ENCODE results near the gene HSD3B2. TPM values are rescaled to one million over a fixed set of nuclear protein-coding genes. Genes with fewer than 3 reads are reported as not detected.

The HSD3B2 gene
- total and polyA plus RNA-seq, 2 donors (not counting 3 experiments of a cell fraction or from before 2014, with no cell fraction given): not detected

DNA sequence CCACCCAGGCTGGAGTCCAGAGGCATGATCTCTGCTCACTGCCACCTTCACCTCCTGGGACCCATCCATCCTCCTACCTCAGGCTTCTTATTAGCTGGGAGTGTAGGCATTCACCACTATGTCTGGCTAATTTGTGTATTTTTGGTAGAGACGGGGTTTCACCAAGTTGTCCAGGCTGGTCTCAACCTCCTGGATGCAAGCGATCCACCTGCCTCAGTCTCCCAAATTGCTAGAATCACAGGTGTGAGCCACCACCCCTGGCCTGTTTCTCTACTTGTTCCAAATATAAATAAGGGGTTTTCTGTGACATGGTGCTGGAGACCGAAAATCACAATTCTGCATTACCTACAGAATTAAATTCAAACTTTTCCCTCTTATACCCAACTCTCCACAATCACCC is 55.4 kb downstream of the HSD3B2 start:
- no peak overlapping the region for H2AFZ ChIP-seq (ENCODE audit: low read depth, low read length)
- no peak overlapping the region for H3K27ac ChIP-seq (ENCODE audit: insufficient read depth, low read depth, low read length)
- H3K27me3 ChIP-seq (ENCODE audit: control insufficient read depth in 2 of 2, insufficient read depth in 2 of 2, low read length in 2 of 2): no peaks in the 10 kb centered on the region
- no peak for DNase-seq (ENCODE audit: low read depth, low spot score)
- POLR2A ChIA-PET: no interaction called here
- no peak overlapping the region for H3K9ac ChIP-seq (replicated peaks; ENCODE audit: extremely low read depth, insufficient read depth, low read length)
- H3K4me1 ChIP-seq (ENCODE audit: control insufficient read depth, extremely low read depth, insufficient read depth, low read length): no peaks in the 10 kb centered on the region
- no peaks in the 10 kb centered on the region for H3K9me1 ChIP-seq (replicated peaks; ENCODE audit: control insufficient read depth, extremely low read depth, insufficient read depth, low read length)
- TF ChIP-seq POLR2AphosphoS5 (IDR thresholded peaks at IDR 0.05; ENCODE audit: insufficient read depth, low read depth, low read length): no peak
- TF ChIP-seq, protein P1, sequence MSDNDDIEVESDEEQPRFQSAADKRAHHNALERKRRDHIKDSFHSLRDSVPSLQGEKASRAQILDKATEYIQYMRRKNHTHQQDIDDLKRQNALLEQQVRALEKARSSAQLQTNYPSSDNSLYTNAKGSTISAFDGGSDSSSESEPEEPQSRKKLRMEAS (IDR thresholded peaks at IDR 0.05; ENCODE audit: insufficient read depth, insufficient read length): no peak
- TF ChIP-seq FOS (IDR thresholded peaks at IDR 0.05; ENCODE audit: borderline replicate concordance, insufficient read depth, low read length): no peak
- TF ChIP-seq GATA2 (IDR thresholded peaks at IDR 0.05; ENCODE audit: insufficient read depth, insufficient read length, low read depth, low read length): no peak
- TF ChIP-seq EZH2 (IDR thresholded peaks at IDR 0.05; ENCODE audit: borderline replicate concordance, low read depth, low read length, severe bottlenecking): no peak
- no peak for TF ChIP-seq MYC (IDR thresholded peaks at IDR 0.05; ENCODE audit: low read depth, low read length)
- TF ChIP-seq POLR2A (IDR thresholded peaks at IDR 0.05; ENCODE audit: low read depth, low read length): no peak
- no peak for TF ChIP-seq JUN (IDR thresholded peaks at IDR 0.05; ENCODE audit: borderline replicate concordance, insufficient read depth, insufficient read length, low read depth)
- TF ChIP-seq, protein P2, sequence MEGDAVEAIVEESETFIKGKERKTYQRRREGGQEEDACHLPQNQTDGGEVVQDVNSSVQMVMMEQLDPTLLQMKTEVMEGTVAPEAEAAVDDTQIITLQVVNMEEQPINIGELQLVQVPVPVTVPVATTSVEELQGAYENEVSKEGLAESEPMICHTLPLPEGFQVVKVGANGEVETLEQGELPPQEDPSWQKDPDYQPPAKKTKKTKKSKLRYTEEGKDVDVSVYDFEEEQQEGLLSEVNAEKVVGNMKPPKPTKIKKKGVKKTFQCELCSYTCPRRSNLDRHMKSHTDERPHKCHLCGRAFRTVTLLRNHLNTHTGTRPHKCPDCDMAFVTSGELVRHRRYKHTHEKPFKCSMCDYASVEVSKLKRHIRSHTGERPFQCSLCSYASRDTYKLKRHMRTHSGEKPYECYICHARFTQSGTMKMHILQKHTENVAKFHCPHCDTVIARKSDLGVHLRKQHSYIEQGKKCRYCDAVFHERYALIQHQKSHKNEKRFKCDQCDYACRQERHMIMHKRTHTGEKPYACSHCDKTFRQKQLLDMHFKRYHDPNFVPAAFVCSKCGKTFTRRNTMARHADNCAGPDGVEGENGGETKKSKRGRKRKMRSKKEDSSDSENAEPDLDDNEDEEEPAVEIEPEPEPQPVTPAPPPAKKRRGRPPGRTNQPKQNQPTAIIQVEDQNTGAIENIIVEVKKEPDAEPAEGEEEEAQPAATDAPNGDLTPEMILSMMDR (IDR thresholded peaks at IDR 0.05; ENCODE audit: extremely low read depth in 1 of 2, insufficient read depth in 1 of 2, low read depth in 1 of 2, low read length in 2 of 2): no peak
- dilution Hi-C loops (cut with MboI; ENCODE audit: extremely low pct_ligation_motif_present, low sequenced_read_pairs) (no loop called here), intact Hi-C loops (cut with micrococcal nuclease) (no loop called here)
- H3K4me2 ChIP-seq (ENCODE audit: insufficient read depth, low read length): no peak overlapping the region
- FAIRE-seq: no peak
- CTCF ChIA-PET: no interaction called here
- no peaks in the 10 kb centered on the region for H4K20me1 ChIP-seq (replicated peaks; ENCODE audit: control insufficient read depth, extremely low read depth, insufficient read depth, low read length)
- no peaks in the 10 kb centered on the region for H3K36me3 ChIP-seq (ENCODE audit: control insufficient read depth in 2 of 2, extremely low read depth in 1 of 2, insufficient read depth in 2 of 2, low read length in 2 of 2)
- H3K9me3 ChIP-seq (replicated peaks; ENCODE audit: control insufficient read depth, insufficient read depth, low read length): no peaks in the 10 kb centered on the region
- H3K79me2 ChIP-seq (ENCODE audit: control insufficient read depth, insufficient read depth, low read length): no peaks in the 10 kb centered on the region
- no TSS peak for BruUV-seq (replicated peaks)
- H3K4me3 ChIP-seq (replicated peaks in 1 of 3; ENCODE audit: insufficient read depth in 1 of 3, low read depth in 1 of 3, low read length in 3 of 3): no peak overlapping the region

All from endothelial cell of umbilical vein (primary cell).